NCI-H2081 treated with DMSO at 0.1 percent for 48 hours (cell line): Measurements from ENCODE around the gene SEC16B.

Experiments used
- DNase-seq: peaks from one replicate; lab custom pipeline; 2025; lab: John Stamatoyannopoulos, UW

SEC16B gene

GRCh38 chr1:177978530-177978929, 8.7 kb upstream of the SEC16B start:
- DNase-seq = no peak

GRCh38 chr1:177977141-177977540, 7.3 kb upstream of the SEC16B start:
- DNase-seq = no peak

GRCh38 chr1:177976596-177976995, 6.7 kb upstream of the SEC16B start:
- DNase-seq = no peak

GRCh38 chr1:177975588-177976495, 6.0 kb upstream of the SEC16B start:
- DNase-seq = no peak

GRCh38 chr1:177973585-177973984, 3.7 kb upstream of the SEC16B start:
- no peak for DNase-seq

GRCh38 chr1:177969109-177969508, 749 bp downstream of the SEC16B start:
- no peak for DNase-seq

- no peak for DNase-seq
Observed at GRCh38 chr1:177966199-177966598, 3.7 kb downstream of the SEC16B start.

- DNase-seq = no peak
Observed at GRCh38 chr1:177965293-177965692, 4.6 kb downstream of the SEC16B start.

GRCh38 chr1:177964336-177964735, 5.5 kb downstream of the SEC16B start:
- no peak for DNase-seq

GRCh38 chr1:177960939-177961622, 8.8 kb downstream of the SEC16B start:
- DNase-seq = no peak

GRCh38 chr1:177959811-177960515, 9.9 kb downstream of the SEC16B start:
- no peak for DNase-seq

- DNase-seq = no peak
Observed at GRCh38 chr1:177958092-177958491, 11.8 kb downstream of the SEC16B start.

GRCh38 chr1:177954076-177954475, 15.8 kb downstream of the SEC16B start:
- no peak for DNase-seq

GRCh38 chr1:177953549-177953948, 16.3 kb downstream of the SEC16B start:
- no peak for DNase-seq

GRCh38 chr1:177952691-177953090, 17.2 kb downstream of the SEC16B start:
- DNase-seq = no peak

- DNase-seq = no peak
Observed at GRCh38 chr1:177952249-177952648, 17.6 kb downstream of the SEC16B start.

- DNase-seq = no peak
Observed at GRCh38 chr1:177950506-177950905, 19.4 kb downstream of the SEC16B start.

- DNase-seq = peak; percentile 54
Observed at GRCh38 chr1:177948336-177948972, 21.4 kb downstream of the SEC16B start.

GRCh38 chr1:177947623-177948022, 22.2 kb downstream of the SEC16B start:
- no peak for DNase-seq

- DNase-seq = no peak
Observed at GRCh38 chr1:177945943-177946650, 23.8 kb downstream of the SEC16B start.
